HCT116 (cell line): ENCODE measurements around the gene MT2A. TPM values are rescaled to one million over a fixed set of nuclear protein-coding genes. Genes with fewer than 3 reads are reported as not detected.

ENCODE experiments used
- ATAC-seq: fragments of 200-7000 bp; cut with Tn5 transposase; 2 replicates; pipeline ENCODE4 v1.9.1; 2020; ENCODE audit warnings: mild to moderate bottlenecking, moderate library complexity
- BruUV-seq: library from RNA; stranded (reverse); fragments of 400-500 nt; replicated peaks from 2 replicates; lab custom pipeline; 2021; lab: Mats Ljungman, UMichigan
- CTCF ChIA-PET: fragments of 300-600 bp; sonication (Branson Sonifier 250); formaldehyde crosslinking; loops from one replicate; lab custom pipeline; 2021; ENCODE audit warnings: antibody characterized with exemption; lab: Charles Lee
- POLR2A ChIA-PET: fragments of 300-600, 350-600 bp; sonication (Branson Sonifier 250); formaldehyde crosslinking; loops from one replicate; lab custom pipeline; 2021; ENCODE audit warnings: antibody characterized with exemption; lab: Charles Lee
- RAD21 ChIA-PET, 2 experiments: fragments of 300-600 bp; sonication (Branson Sonifier 250); formaldehyde crosslinking; loops; one replicate each; lab custom pipeline; 2023; ENCODE audit warnings: low total read pairs in 2 of 2; ENCODE audit not compliant: uncharacterized antibody in 2 of 2, unreplicated experiment in 2 of 2, low non-redundant PET in 1 of 2; lab: Charles Lee
- DNase-seq: peaks from one replicate; pipeline ENCODE4 v3.0.0-alpha.2; 2010; ENCODE audit warnings: low read depth, low spot score
- H2AFZ ChIP-seq: fragments of 200-600 bp; shearing (Covaris generic), sonication (generic); 2 replicates; pipeline ENCODE4 v1.6.1; 2017; ENCODE audit warnings: low read depth, mixed run types, mixed read lengths, antibody characterized with exemption, low read length; ENCODE audit not compliant: poor library complexity, severe bottlenecking
- H3K27ac ChIP-seq: 2 replicates; pipeline ENCODE4 v1.5.1; 2012; ENCODE audit warnings: low read depth, low read length
- H3K27me3 ChIP-seq: fragments of 200-600 bp; sonication (generic); 2 replicates; pipeline ENCODE4 v1.6.1; 2016; ENCODE audit warnings: mixed run types, low read length, mixed read lengths; ENCODE audit not compliant: insufficient read depth
- H3K36me3 ChIP-seq, 2 experiments: fragments of 200-500 bp in 1 of 2; fragments of 200-600 bp in 1 of 2; sonication (Bioruptor generic) in 1 of 2; sonication (generic) in 1 of 2; 2 replicates each; pipeline versions ENCODE4 v1.5.1 to v1.6.1; 2014 to 2016; ENCODE audit warnings: low read length in 2 of 2, inconsistent platforms in 1 of 2, mixed read lengths in 1 of 2, mixed run types in 1 of 2; ENCODE audit not compliant: insufficient read depth in 2 of 2, control insufficient read depth in 1 of 2
- H3K4me1 ChIP-seq, 2 experiments: fragments of 200-600 bp in 1 of 2; sonication (generic) in 1 of 2; 2 replicates each; pipeline versions ENCODE4 v1.5.1 to v1.6.1; 2012 to 2017; ENCODE audit warnings: low read length in 2 of 2, inconsistent platforms in 1 of 2, mild to moderate bottlenecking in 1 of 2, mixed read lengths in 1 of 2, mixed run types in 1 of 2, moderate library complexity in 1 of 2; ENCODE audit not compliant: insufficient read depth in 2 of 2, control insufficient read depth in 1 of 2
- H3K4me2 ChIP-seq: fragments of 200-600 bp; sonication (generic); 2 replicates; pipeline ENCODE4 v1.6.1; 2017; ENCODE audit warnings: mixed run types, low read length, mixed read lengths
- H3K4me3 ChIP-seq, 2 experiments: fragments of 200-600 bp in 1 of 2; sonication (generic) in 1 of 2; replicated peaks in 1 of 2; 2 replicates each; pipeline ENCODE4 v1.5.1; 2011 to 2016; ENCODE audit warnings: low read length in 2 of 2, control low read depth in 1 of 2, low read depth in 1 of 2, mild to moderate bottlenecking in 1 of 2, mixed read lengths in 1 of 2, mixed run types in 1 of 2
- H3K79me2 ChIP-seq: fragments of 200-600 bp; sonication (generic); 2 replicates; pipeline ENCODE4 v1.6.1; 2017; ENCODE audit warnings: mild to moderate bottlenecking, mixed run types, low read length, moderate library complexity, mixed read lengths; ENCODE audit not compliant: insufficient read depth
- H3K9ac ChIP-seq: fragments of 200-600 bp; sonication (generic); 2 replicates; pipeline ENCODE4 v1.6.1; 2016; ENCODE audit warnings: low read length, mixed read lengths
- H3K9me2 ChIP-seq: fragments of 200-600 bp; sonication (generic), shearing (Covaris generic); 2 replicates; pipeline ENCODE4 v1.6.1; 2017; ENCODE audit warnings: mixed run types, mild to moderate bottlenecking, moderate library complexity; ENCODE audit not compliant: insufficient read depth
- H3K9me3 ChIP-seq, 2 experiments: fragments of 200-500 bp in 1 of 2; fragments of 200-600 bp in 1 of 2; sonication (Bioruptor generic) in 1 of 2; sonication (generic) in 1 of 2; 2 replicates each; pipeline ENCODE4 v1.6.1; 2014 to 2017; ENCODE audit warnings: low read length in 2 of 2, mixed read lengths in 2 of 2, inconsistent platforms in 1 of 2, low read depth in 1 of 2, mild to moderate bottlenecking in 1 of 2, mixed run types in 1 of 2, moderate library complexity in 1 of 2; ENCODE audit not compliant: control insufficient read depth in 1 of 2, insufficient read depth in 1 of 2
- H4K20me1 ChIP-seq: fragments of 200-600 bp; sonication (generic), shearing (Covaris generic); 2 replicates; pipeline ENCODE4 v1.6.1; 2017; ENCODE audit warnings: mixed run types, mild to moderate bottlenecking, moderate library complexity; ENCODE audit not compliant: insufficient read depth
- CBX3 ChIP-seq: IDR thresholded peaks from 2 replicates; pipeline ENCODE4 v1.6.1; 2012; ENCODE audit warnings: low read depth
- CTCF ChIP-seq, 3 experiments: fragments of 200-600 bp in 1 of 3; sonication (generic) in 1 of 3; IDR thresholded peaks in 2 of 3; conservative IDR thresholded peaks in 1 of 3; 2 replicates each; pipeline ENCODE4 v1.5.1; 2012 to 2017; ENCODE audit warnings: low read depth in 2 of 3, low read length in 2 of 3, antibody characterized with exemption in 1 of 3, borderline replicate concordance in 1 of 3, control low read depth in 1 of 3, mild to moderate bottlenecking in 1 of 3, mixed read lengths in 1 of 3, mixed run types in 1 of 3, moderate library complexity in 1 of 3; ENCODE audit not compliant: insufficient read depth in 1 of 3
- ELF1 ChIP-seq: IDR thresholded peaks from 2 replicates; pipeline ENCODE4 v1.6.1; 2012; ENCODE audit warnings: low read depth, borderline replicate concordance
- EZH2 ChIP-seq: fragments of 200-600 bp; sonication (generic); IDR thresholded peaks from 2 replicates; pipeline ENCODE4 v1.6.1; 2017; ENCODE audit warnings: antibody characterized with exemption, mixed run types
- EZH2phosphoT487 ChIP-seq: fragments of 200-600 bp; IDR thresholded peaks from 2 replicates; pipeline ENCODE4 v1.6.1; 2018; ENCODE audit warnings: antibody characterized with exemption, borderline replicate concordance
- FOSL1 ChIP-seq: IDR thresholded peaks from 2 replicates; pipeline ENCODE4 v1.6.1; 2012; ENCODE audit warnings: low read depth
- JUND ChIP-seq: IDR thresholded peaks from 2 replicates; pipeline ENCODE4 v1.6.1; 2012
- MAX ChIP-seq: IDR thresholded peaks from 2 replicates; pipeline ENCODE4 v1.6.1; 2012
- POLR2A ChIP-seq: IDR thresholded peaks from 2 replicates; pipeline ENCODE4 v1.7.0; 2011; ENCODE audit warnings: borderline replicate concordance; ENCODE audit not compliant: insufficient read depth, insufficient read length; ENCODE audit errors: extremely low read depth
- RAD21 ChIP-seq: IDR thresholded peaks from 2 replicates; pipeline ENCODE4 v1.6.1; 2012; ENCODE audit warnings: low read depth, mild to moderate bottlenecking
- SP1 ChIP-seq: IDR thresholded peaks from 2 replicates; pipeline ENCODE4 v1.6.1; 2012; ENCODE audit warnings: low read depth
- TCF7L2 ChIP-seq: IDR thresholded peaks from 2 replicates; pipeline ENCODE4 v1.7.0; 2011; ENCODE audit warnings: borderline replicate concordance, inconsistent platforms; ENCODE audit not compliant: insufficient read depth, insufficient read length; ENCODE audit errors: extremely low read depth
- ZBTB33 ChIP-seq: IDR thresholded peaks from 2 replicates; pipeline ENCODE4 v1.6.1; 2011; ENCODE audit warnings: mild to moderate bottlenecking, low read length, moderate library complexity; ENCODE audit not compliant: insufficient replicate concordance; ENCODE audit errors: extremely low read depth
- ZNF274 ChIP-seq: fragments of 200-500 bp; sonication (Bioruptor generic); IDR thresholded peaks from 2 replicates; pipeline ENCODE4 v1.6.1; 2014; ENCODE audit warnings: mild to moderate bottlenecking, low read depth, low read length, inconsistent platforms
- intact Hi-C: fragments of 100-400 bp; cut with micrococcal nuclease; formaldehyde crosslinking; loops from 2 replicates; pipeline ENCODE4 v1.10.0; 2022
- total RNA-seq: library from RNA; stranded (reverse); gene quantifications from one replicate; pipeline ENCODE4 v1.2.1, GENCODE V29; 2021; ENCODE audit not compliant: unreplicated experiment

The MT2A gene
- total RNA-seq, 1 experiment from 2014 or later: 710 TPM

- peaks cover 25 to 47% of the 10 kb centered on the region in 2 experiments for H3K4me1 ChIP-seq
- BruUV-seq: no TSS peak
- H3K4me2 ChIP-seq: peak overlapping the region; percentile 70; the same call in 1 of the 2 replicates
- intact Hi-C loops: no loop called here
- no peaks in the 10 kb centered on the region for H3K79me2 ChIP-seq
- no peak overlapping the region for H3K27ac ChIP-seq
- ChIA-PET POLR2A (interaction anchor here (1.3 to 1.8 kb wide), 2 partner anchors 10 to 27 kb away, joined by 6 to 13 read pairs; partner anchors contain the start of gene MT1E), RAD21 (no interaction called here), CTCF (no interaction called here)
- no peaks in the 10 kb centered on the region for H3K9me2 ChIP-seq
- no peaks in the 10 kb centered on the region for H4K20me1 ChIP-seq
- no peak for TF ChIP-seq ZBTB33
- TF ChIP-seq EZH2: no peak
- no peak for TF ChIP-seq POLR2A
- TF ChIP-seq CTCF (IDR thresholded peaks at IDR 0.05 in 2 of 3, conservative IDR thresholded peaks at IDR 0.05 in 1 of 3; ENCODE audit: borderline replicate concordance in 1 of 3, insufficient read depth in 1 of 3, low read depth in 2 of 3, low read length in 2 of 3): no peak
- TF ChIP-seq JUND: no peak
- no peak for TF ChIP-seq SP1
- TF ChIP-seq FOSL1: no peak
- no peak for TF ChIP-seq RAD21
- TF ChIP-seq CBX3: no peak
- no peak for TF ChIP-seq ZNF274
- TF ChIP-seq ELF1: no peak
- TF ChIP-seq EZH2phosphoT487: no peak
- no peak for TF ChIP-seq MAX
- TF ChIP-seq TCF7L2: no peak
- H3K4me3 ChIP-seq: no peak overlapping the region
- H3K9ac ChIP-seq: no peak overlapping the region
- ATAC-seq (no peak), DNase-seq (no peak)
- H3K9me3 ChIP-seq: no peaks in the 10 kb centered on the region
- H3K36me3 ChIP-seq: no peaks in the 10 kb centered on the region
- H3K27me3 ChIP-seq: no peaks in the 10 kb centered on the region
- H2AFZ ChIP-seq: peak overlapping the region; percentile 55
These were observed 44.8 kb downstream of the MT2A start for GRCh38 chr16:56653218-56653617.
